Activated naive CD8-positive, alpha-beta T cell treated with anti-CD3 and anti-CD28 coated beads, Interleukin-2, amount 10 ng/mL, durations not matched to agents 7 days and 5 days (primary cell): ENCODE measurements around the gene PRDX1. TPM values are rescaled to one million over a fixed set of nuclear protein-coding genes. Genes with fewer than 3 reads are reported as not detected.

Experiments
- ATAC-seq: fragments of 150-1000 bp; cut with Tn5 transposase; one replicate; pipeline ENCODE4 v1.10.0; 2021; ENCODE audit warnings: low read depth, moderate library complexity
- POLR2A ChIA-PET: fragments of 350-600 bp; sonication (Branson Sonifier 250); formaldehyde crosslinking; loops from one replicate; lab custom pipeline; 2021; ENCODE audit warnings: antibody characterized with exemption; lab: Charles Lee
- DNase-seq: peaks from one replicate; pipeline ENCODE4 v3.0.0; 2021
- H3K27ac Mint-ChIP-seq: one replicate; pipeline ENCODE4 v1.8.0; 2022; ENCODE audit warnings: mild to moderate bottlenecking, mixed read lengths
- H3K27me3 Mint-ChIP-seq: one replicate; pipeline ENCODE4 v1.8.0; 2022; ENCODE audit warnings: mild to moderate bottlenecking, moderate library complexity, mixed read lengths
- H3K36me3 Mint-ChIP-seq: one replicate; pipeline ENCODE4 v1.8.0; 2021; ENCODE audit warnings: mild to moderate bottlenecking, mixed read lengths
- H3K4me1 Mint-ChIP-seq: one replicate; pipeline ENCODE4 v1.8.0; 2021; ENCODE audit warnings: mixed read lengths
- H3K4me3 Mint-ChIP-seq: one replicate; pipeline ENCODE4 v1.8.0; 2022; ENCODE audit warnings: mild to moderate bottlenecking, moderate library complexity, mixed read lengths
- H3K9me3 Mint-ChIP-seq: one replicate; pipeline ENCODE4 v1.8.0; 2021; ENCODE audit warnings: mixed read lengths
- total RNA-seq, 2 experiments: library from RNA; stranded (reverse); gene quantifications; one replicate each; pipeline ENCODE4 v1.2.3, GENCODE V29; 2021

Gene PRDX1
- total RNA-seq, 2 experiments from 2014 or later, result 159 to 180 TPM

DNA sequence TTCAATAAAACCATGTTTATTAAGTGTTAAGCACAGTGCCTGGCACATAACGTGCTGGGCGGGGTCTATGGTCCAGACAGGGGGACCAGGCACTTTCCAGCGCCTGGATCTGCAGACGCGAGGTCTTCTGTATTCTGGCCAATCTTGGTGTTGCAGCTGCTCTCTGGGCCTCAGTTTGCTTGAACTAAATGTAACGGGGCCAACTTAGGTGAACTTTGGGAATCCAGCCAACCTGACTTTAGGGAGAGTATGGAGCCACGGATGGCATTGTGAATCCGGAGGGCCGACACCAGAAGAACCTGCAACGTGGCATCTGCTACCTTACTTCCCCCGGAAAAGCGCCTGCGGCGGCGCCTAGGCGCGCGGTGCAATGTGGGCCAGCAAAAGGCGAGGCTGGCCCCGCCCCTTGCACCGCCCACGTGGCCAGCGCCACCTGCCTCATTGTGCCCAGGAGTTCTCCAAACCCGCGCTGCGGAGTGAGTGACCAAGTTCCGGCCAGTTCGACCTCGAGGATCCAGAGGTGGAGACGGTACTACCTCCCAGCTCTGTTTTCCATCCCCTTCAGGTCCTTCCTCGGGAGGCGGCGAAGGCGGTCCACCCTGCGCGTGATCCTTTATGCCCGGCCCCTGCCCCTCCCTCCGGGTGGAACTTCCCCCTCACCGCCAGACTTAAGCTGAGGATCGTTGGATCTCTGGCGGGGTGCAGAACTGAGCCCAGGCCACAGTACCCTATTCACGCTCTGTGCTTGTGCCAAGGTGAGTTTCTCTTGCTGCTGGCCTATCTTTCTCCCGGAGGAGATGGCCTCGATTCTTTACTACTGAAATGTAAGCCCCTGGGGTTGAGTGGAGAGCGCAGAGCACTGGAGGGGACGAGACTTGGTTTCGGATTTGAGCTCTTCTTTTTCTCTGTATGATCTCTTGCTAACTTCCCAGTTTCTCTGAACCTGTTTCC lies 29.0 kb upstream of the PRDX1 start, which contains the start of gene AKR1A1:
Gene AKR1A1, plus strand, starts transcription at position 426 of the 951 bp plus-strand sequence. CDS start 10,969 bp downstream, outside the sequence.
- POLR2A ChIA-PET, result interaction anchor here (0.8 to 2.4 kb wide), 16 partner anchors 9 to 829 kb away, joined by 3 to 45 read pairs (median 4); partner anchors contain the start of genes GPBP1L1, MMACHC, MUTYH and NASP
- Mint-ChIP-seq H3K9me3 (no peaks in the 10 kb centered on the region), H3K4me3 (peak within 1 kb of the TSS; percentile 94), H3K27me3 (peaks cover 8% of the 10 kb centered on the region), H3K4me1 (peaks cover 16% of the 10 kb centered on the region), H3K36me3 (peaks cover 7% of the 10 kb centered on the region), H3K27ac (peak within 1 kb of the TSS; percentile 89)
- peak; percentile 94 for DNase-seq
- peak; percentile 92 for ATAC-seq

DNA sequence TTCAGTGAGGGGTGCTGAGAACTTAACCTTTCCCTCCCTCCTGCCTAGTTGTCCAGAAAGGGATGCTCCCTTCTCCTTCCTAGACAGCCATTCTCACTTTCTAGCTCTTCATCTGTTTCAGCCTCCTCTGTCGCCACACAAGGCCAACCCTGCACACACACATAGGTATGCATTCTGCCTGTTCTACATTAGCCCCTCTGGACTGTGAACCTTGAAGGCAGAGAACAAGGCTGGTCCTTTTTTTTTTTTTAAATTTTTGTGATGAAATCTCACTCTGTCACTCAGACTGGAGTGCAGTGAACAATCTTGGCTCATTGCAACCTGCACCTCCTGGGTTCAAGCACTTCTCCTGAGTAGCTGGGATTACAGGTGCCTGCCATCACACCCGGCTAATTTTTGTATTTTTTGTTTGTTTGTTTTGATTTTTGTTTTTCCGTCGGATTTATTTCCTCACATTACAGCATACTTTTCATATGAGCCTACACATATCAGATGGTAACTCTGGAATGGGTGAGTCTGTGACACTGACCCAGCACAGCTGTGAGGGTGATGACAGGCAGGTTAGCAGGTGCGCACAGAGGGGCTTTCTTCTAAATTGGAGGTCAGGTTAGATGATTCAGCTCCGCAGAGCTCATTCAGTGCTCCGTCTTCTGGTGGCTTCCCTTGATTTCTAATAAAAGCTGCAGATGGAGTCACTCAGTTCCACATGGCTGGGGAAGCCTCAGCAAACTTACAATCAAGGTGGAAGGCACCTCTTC lies 24.0 kb upstream of the PRDX1 start:
- POLR2A ChIA-PET, result interaction anchor here (0.7 to 8.1 kb wide), 5 partner anchors 9 to 141 kb away, joined by 3 to 64 read pairs (median 3); partner anchors contain the start of genes GPBP1L1 and PRDX1
- no peak for DNase-seq
- Mint-ChIP-seq H3K36me3 (no peaks in the 10 kb centered on the region), H3K9me3 (no peaks in the 10 kb centered on the region), H3K27me3 (peaks cover 20% of the 10 kb centered on the region), H3K4me1 (peaks cover 32% of the 10 kb centered on the region), H3K27ac (no peak overlapping the region), H3K4me3 (no peak overlapping the region)
- ATAC-seq, result no peak

DNA sequence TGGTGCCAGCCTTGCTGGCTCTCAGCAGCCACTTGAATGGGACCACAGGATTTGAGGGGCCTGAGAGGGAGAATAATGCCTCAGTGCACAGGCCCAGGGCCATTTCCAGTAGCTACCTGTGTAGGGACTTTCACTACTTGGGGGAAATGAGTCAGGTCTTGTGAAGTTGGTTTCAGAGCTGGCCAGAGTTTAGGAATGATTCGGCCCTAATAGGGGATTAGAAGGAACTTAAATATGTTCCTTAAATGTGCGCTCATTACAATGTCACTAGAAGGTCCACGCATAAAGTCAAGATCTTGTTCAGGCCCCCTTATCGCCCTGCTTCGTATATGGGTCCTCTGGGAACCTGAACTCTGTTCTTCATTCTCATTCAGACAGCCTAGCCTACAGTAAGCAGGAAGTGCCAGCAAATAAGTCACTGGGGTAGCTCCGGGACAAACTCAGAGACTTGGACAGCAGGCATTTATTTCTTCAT lies 23.4 kb upstream of the PRDX1 start:
- Mint-ChIP-seq H3K27ac (no peak overlapping the region), H3K4me1 (peaks cover 30% of the 10 kb centered on the region), H3K36me3 (no peaks in the 10 kb centered on the region), H3K9me3 (no peaks in the 10 kb centered on the region), H3K27me3 (peaks cover 22% of the 10 kb centered on the region), H3K4me3 (no peak overlapping the region)
- DNase-seq (no peak), ATAC-seq (no peak)
- POLR2A ChIA-PET, result interaction anchor here (0.7 to 8.1 kb wide), 4 partner anchors 9 to 141 kb away, joined by 3 to 64 read pairs (median 3); partner anchors contain the start of genes GPBP1L1 and PRDX1

DNA sequence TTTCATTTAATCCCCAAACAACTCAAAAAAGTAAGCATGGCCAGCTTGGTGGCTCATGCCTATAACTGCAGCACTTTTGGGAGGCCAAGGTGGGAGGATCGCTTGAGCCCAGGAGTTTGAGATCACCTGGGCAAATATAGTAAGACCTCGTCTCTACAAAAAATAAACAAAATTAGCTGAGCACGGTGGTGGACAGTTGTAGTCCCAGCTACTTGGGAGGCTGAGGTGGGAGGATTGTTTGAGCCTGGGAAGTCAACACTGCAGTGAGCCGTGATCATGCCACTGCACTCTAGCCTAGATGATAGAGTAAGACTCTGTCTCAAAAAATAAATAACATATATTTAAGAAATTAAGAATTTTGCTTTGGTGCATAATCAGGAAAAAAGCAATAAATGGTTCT lies 22.8 kb upstream of the PRDX1 start:
- POLR2A ChIA-PET, result interaction anchor here (1.2 to 8.1 kb wide), 2 partner anchors 23 to 142 kb away, joined by 3 to 64 read pairs; partner anchors contain the start of genes GPBP1L1 and PRDX1
- Mint-ChIP-seq H3K9me3 (no peaks in the 10 kb centered on the region), H3K27ac (no peak overlapping the region), H3K36me3 (no peaks in the 10 kb centered on the region), H3K27me3 (peaks cover 22% of the 10 kb centered on the region), H3K4me3 (no peak overlapping the region), H3K4me1 (peaks cover 28% of the 10 kb centered on the region)
- ATAC-seq (no peak), DNase-seq (no peak)

DNA sequence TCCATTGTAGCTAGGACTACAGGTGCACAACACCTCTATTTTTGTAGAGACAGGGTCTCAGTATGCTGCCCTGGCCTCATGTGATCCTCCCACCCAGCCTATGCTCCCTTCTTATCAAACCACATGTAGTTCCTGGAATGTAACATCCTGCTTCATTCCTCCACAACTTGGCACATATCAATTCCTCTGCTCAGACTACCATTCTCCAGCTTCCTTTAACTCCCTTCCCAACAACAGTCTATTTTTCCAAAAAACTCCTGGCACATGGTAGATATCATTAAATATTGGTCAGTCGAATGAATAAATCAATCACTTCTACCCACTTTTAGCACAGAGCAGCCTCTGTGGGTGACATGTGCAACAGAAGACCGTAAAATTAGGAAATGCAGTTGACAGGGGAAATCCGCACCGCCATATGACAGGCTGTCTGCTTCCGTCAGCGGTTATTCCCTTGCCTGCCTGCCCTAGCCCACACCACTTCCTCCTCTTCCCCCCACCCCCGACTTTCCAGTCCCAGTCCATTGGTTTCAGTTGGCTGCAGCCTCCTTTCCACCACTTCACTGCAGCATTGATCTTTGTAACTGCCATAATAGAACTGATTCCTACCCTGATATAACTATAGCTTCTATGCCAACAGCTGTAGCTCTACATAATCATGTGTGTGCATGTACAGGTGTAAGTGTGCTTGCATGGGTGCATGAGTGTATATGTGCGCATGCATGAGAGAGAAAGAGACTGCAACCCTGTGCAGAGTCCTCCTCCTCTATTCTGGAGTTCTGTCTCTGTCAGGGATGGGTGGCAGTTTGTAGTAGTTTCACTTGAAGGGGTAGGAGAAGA lies 22.1 kb upstream of the PRDX1 start:
- DNase-seq, result peak; percentile 45
- no peaks in the 10 kb centered on the region for H3K9me3 Mint-ChIP-seq
- peak overlapping the region; percentile 32 for H3K27ac Mint-ChIP-seq
- H3K4me1 Mint-ChIP-seq, result peaks cover 26% of the 10 kb centered on the region
- peak overlapping the region; percentile 71 for H3K4me3 Mint-ChIP-seq
- no peaks in the 10 kb centered on the region for H3K36me3 Mint-ChIP-seq
- peaks cover 22% of the 10 kb centered on the region for H3K27me3 Mint-ChIP-seq
- POLR2A ChIA-PET, result interaction anchor here (0.6 to 8.1 kb wide), 5 partner anchors 13 to 822 kb away, joined by 3 to 64 read pairs (median 5); partner anchors contain the start of gene PRDX1
- peak; percentile 87 for ATAC-seq

- Mint-ChIP-seq H3K27ac (no peak overlapping the region), H3K4me3 (no peak overlapping the region)
- POLR2A ChIA-PET, result interaction anchor here (0.8 to 8.1 kb wide), 2 partner anchors 12 to 21 kb away, joined by 4 to 64 read pairs; partner anchors contain the start of gene PRDX1
Observed at GRCh38 chr1:45542591-45542990, 20.9 kb upstream of the PRDX1 start.

DNA sequence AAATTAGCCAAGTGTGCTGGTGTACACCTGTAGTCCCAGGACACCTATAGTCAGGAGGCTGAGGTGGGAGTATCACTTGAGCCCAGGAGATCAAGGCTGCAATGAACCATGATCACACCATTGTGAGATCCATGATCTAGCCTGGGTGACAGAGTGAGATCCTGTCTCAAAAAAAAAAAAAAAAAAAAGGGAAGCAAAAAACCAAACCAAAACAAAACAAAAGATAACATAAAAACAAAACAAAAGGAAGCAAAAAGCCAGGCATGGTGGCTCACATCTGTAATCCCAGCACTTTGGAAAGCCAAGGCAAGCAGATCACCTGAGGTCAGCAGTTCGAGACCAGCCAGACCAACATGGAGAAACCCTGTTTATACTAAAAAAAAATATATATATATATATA lies 19.5 kb upstream of the PRDX1 start:
- Mint-ChIP-seq H3K4me1 (peaks cover 34% of the 10 kb centered on the region), H3K27me3 (peaks cover 26% of the 10 kb centered on the region), H3K9me3 (no peaks in the 10 kb centered on the region), H3K4me3 (no peak overlapping the region), H3K27ac (no peak overlapping the region), H3K36me3 (no peaks in the 10 kb centered on the region)
- POLR2A ChIA-PET, result interaction anchor here (8.1 kb wide), 1 partner anchor 20 kb away, joined by 64 read pairs; the partner anchor contains the start of gene PRDX1
- no peak for DNase-seq
- no peak for ATAC-seq

More at GRCh38 chr1:45542591-45542990, 20.9 kb upstream of the PRDX1 start:
- Mint-ChIP-seq H3K9me3 (no peaks in the 10 kb centered on the region), H3K27me3 (peaks cover 24% of the 10 kb centered on the region), H3K36me3 (no peaks in the 10 kb centered on the region), H3K4me1 (peaks cover 26% of the 10 kb centered on the region)
- no peak for ATAC-seq
- no peak for DNase-seq

DNA sequence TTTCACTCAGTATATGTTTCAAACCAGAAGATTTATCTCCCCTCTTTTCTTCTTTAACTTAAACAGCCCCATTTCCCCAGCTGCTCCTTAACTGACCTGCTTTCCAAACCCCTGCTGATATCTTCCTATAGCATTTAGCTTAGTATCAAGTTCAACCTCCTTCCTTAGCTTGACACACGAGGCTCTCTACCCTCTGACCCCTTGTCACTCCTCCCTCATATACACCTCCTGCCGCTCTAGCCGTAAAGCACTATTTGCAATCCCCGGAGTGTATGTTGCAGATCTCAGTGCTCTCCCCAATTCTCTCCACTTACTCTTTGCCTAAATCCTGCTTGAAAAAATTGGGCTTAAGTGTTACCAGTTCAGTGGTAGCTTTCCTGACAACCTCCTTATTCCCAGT lies 15.2 kb upstream of the PRDX1 start:
- no peak overlapping the region for H3K27ac Mint-ChIP-seq

GRCh38 chr1:45535988-45536766 lies 14.5 kb upstream of the PRDX1 start:
- Mint-ChIP-seq H3K27me3 (peaks cover 16% of the 10 kb centered on the region), H3K9me3 (no peaks in the 10 kb centered on the region), H3K36me3 (no peaks in the 10 kb centered on the region), H3K27ac (no peak overlapping the region), H3K4me1 (peaks cover 11% of the 10 kb centered on the region), H3K4me3 (no peak overlapping the region)
- ATAC-seq (no peak), DNase-seq (no peak)
- POLR2A ChIA-PET, result interaction anchor here (0.6 to 1.5 kb wide), 4 partner anchors 9 to 767 kb away, joined by 3 to 7 read pairs (median 3); partner anchors contain the start of genes AKR1A1 and PRDX1

More for the DNA sequence above, 15.2 kb upstream of the PRDX1 start:
- Mint-ChIP-seq H3K36me3 (no peaks in the 10 kb centered on the region), H3K27me3 (peaks cover 19% of the 10 kb centered on the region), H3K9me3 (no peaks in the 10 kb centered on the region), H3K4me1 (peaks cover 9% of the 10 kb centered on the region), H3K4me3 (no peak overlapping the region)
- no peak for ATAC-seq
- POLR2A ChIA-PET, result interaction anchor here (0.6 to 1.5 kb wide), 4 partner anchors 8 to 766 kb away, joined by 3 to 7 read pairs (median 3); partner anchors contain the start of genes AKR1A1 and PRDX1
- DNase-seq, result no peak

DNA sequence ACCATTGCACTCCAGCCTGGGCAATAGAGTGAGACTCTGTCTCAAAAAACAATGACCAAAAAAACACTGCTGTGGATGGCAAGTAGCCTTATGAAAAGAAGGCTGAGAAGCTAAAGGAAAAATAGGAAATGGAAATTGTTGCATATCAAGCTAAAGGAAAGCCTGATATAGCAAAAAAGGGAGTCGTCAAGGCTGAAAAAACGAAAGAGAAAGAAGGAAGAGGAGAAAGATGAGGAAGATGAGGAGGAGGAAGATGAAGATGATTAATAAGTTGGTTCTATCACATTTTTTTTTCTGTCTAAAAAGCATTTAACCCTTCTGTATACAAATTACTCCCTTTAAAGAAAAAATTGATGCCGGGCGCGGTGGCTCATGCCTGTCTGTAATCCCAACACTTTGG lies 10.2 kb upstream of the PRDX1 start:
- DNase-seq (no peak), ATAC-seq (no peak)
- Mint-ChIP-seq H3K27ac (peak overlapping the region; percentile 12), H3K4me3 (no peak overlapping the region), H3K4me1 (peaks cover 9% of the 10 kb centered on the region), H3K9me3 (no peaks in the 10 kb centered on the region), H3K27me3 (peaks cover 5% of the 10 kb centered on the region), H3K36me3 (no peaks in the 10 kb centered on the region)
- POLR2A ChIA-PET, result no interaction called here

DNA sequence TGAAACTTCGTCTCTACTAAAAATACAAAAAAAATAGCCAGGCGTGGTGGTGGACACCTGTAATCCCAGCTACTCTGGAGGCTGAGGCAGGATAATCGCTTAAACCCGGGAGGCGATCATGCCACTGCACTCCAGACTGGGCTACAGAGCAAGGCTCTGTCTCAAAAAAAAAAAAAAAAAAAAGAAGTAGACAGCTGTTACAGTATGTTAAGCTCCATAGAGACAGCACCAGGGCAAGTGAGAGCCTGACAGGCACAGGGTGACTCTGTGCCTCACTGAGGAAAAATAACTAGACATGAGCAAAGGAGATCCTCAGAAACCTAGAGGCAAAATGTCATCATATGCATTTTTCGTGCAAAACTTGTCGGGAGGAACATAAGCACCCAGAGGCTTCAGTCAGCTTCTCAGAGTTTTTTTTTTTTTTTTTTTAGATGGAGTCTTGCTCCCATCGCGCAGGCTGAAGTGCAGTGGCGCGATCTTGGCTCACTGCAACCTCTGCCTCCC lies 9.0 kb upstream of the PRDX1 start:
- H3K4me1 Mint-ChIP-seq, result peaks cover 2% of the 10 kb centered on the region
- ATAC-seq (no peak), DNase-seq (no peak)
- no peak overlapping the region for H3K4me3 Mint-ChIP-seq
- no peak overlapping the region for H3K27ac Mint-ChIP-seq
- H3K27me3 Mint-ChIP-seq, result peaks cover 8% of the 10 kb centered on the region
- POLR2A ChIA-PET, result interaction anchor here (0.7 to 0.8 kb wide), 3 partner anchors 12 to 518 kb away, joined by 3 to 5 read pairs (median 4); no protein-coding TSS in a partner anchor
- no peaks in the 10 kb centered on the region for H3K9me3 Mint-ChIP-seq
- H3K36me3 Mint-ChIP-seq, result no peaks in the 10 kb centered on the region
